Renal pelvis (tissue), 4 donors: ENCODE measurements around the gene CA10. TPM values are rescaled to one million over a fixed set of nuclear protein-coding genes. Genes with fewer than 3 reads are reported as not detected.

Source experiments
- DNase-seq: peaks from one replicate; pipeline ENCODE4 v3.0.0-alpha.2; 2013
- polyA plus RNA-seq, 3 donors: library from polyadenylated mRNA; unstranded; fragments of 120-200 nt; gene quantifications; one replicate each; pipeline ENCODE4 v1.2.1, GENCODE V29; 2013; ENCODE audit not compliant: insufficient read length in 3 of 3

CA10 gene
- polyA plus RNA-seq, 3 donors = 8.6 to 12.4 (median 12.0) TPM

- DNase-seq = peak; percentile 17
These were observed 473.1 kb downstream of the CA10 start for GRCh38 chr17:51685287-51685909.

GRCh38 chr17:51684214-51684613, 474.3 kb downstream of the CA10 start:
- no peak for DNase-seq

GRCh38 chr17:51683291-51683690, 475.2 kb downstream of the CA10 start:
- no peak for DNase-seq

- no peak for DNase-seq
These were observed 476.4 kb downstream of the CA10 start for GRCh38 chr17:51682115-51682514.

GRCh38 chr17:51677875-51678274, 480.6 kb downstream of the CA10 start:
- DNase-seq = no peak

- DNase-seq = no peak
These were observed 481.6 kb downstream of the CA10 start for GRCh38 chr17:51676691-51677487.

GRCh38 chr17:51674579-51675255, 483.8 kb downstream of the CA10 start:
- DNase-seq = no peak

GRCh38 chr17:51673070-51673469, 485.4 kb downstream of the CA10 start:
- no peak for DNase-seq

- DNase-seq = no peak
These were observed 486.4 kb downstream of the CA10 start for GRCh38 chr17:51672065-51672464.

GRCh38 chr17:51670899-51671298, 487.6 kb downstream of the CA10 start:
- no peak for DNase-seq

- DNase-seq = no peak
These were observed 489.6 kb downstream of the CA10 start for GRCh38 chr17:51668963-51669246.

GRCh38 chr17:51668155-51668962, 490.2 kb downstream of the CA10 start:
- DNase-seq = no peak

GRCh38 chr17:51667706-51668083, 490.8 kb downstream of the CA10 start:
- no peak for DNase-seq

GRCh38 chr17:51666971-51667705, 491.4 kb downstream of the CA10 start:
- DNase-seq = no peak

GRCh38 chr17:51662204-51663056, 496.1 kb downstream of the CA10 start:
- DNase-seq = no peak

GRCh38 chr17:51661403-51661802, 497.1 kb downstream of the CA10 start:
- DNase-seq = no peak

- no peak for DNase-seq
These were observed 498.2 kb downstream of the CA10 start for GRCh38 chr17:51660266-51660665.

GRCh38 chr17:51657224-51657623, 501.3 kb downstream of the CA10 start:
- DNase-seq = no peak

- peak; percentile 22 for DNase-seq
These were observed 504.6 kb downstream of the CA10 start for GRCh38 chr17:51653878-51654277.

- DNase-seq = no peak
These were observed 506.0 kb downstream of the CA10 start for GRCh38 chr17:51652529-51652928.
